ENCODE data around the gene SHMT1.
"Not testable (repeated sequence)": the region's sequence is repeated elsewhere in the genome, so short reads cannot be mapped to it uniquely, and the experiment has no call there.

The SHMT1 gene

GRCh38 chr17:18378205-18378505 lies 14.8 kb upstream of the SHMT1 start:
- no peak for DNase-seq (ENCODE audit: low spot score)

GRCh38 chr17:18377437-18378204 lies 14.3 kb upstream of the SHMT1 start, which contains the start of gene EVPLL:
TSS of gene EVPLL (plus strand) at chr17:18377778. CDS start at chr17:18380938, 3,160 bp downstream.
- DNase-seq (ENCODE audit: low spot score) = no peak

- no peak for DNase-seq (ENCODE audit: low spot score)
Measured at GRCh38 chr17:18374216-18374615, 10.9 kb upstream of the SHMT1 start.

GRCh38 chr17:18373181-18373580 lies 9.8 kb upstream of the SHMT1 start:
- not testable (repeated sequence) for DNase-seq (ENCODE audit: low spot score)

GRCh38 chr17:18371455-18371854 lies 8.1 kb upstream of the SHMT1 start:
- DNase-seq (ENCODE audit: low spot score) = no peak

GRCh38 chr17:18370761-18371160 lies 7.4 kb upstream of the SHMT1 start:
- DNase-seq (ENCODE audit: low spot score) = no peak

- no peak for DNase-seq (ENCODE audit: low spot score)
Measured at GRCh38 chr17:18368946-18369345, 5.6 kb upstream of the SHMT1 start.

- DNase-seq (ENCODE audit: low spot score) = no peak
Measured at GRCh38 chr17:18364166-18364565, 816 bp upstream of the SHMT1 start.

- DNase-seq (ENCODE audit: low spot score) = peak; percentile 73
Measured at GRCh38 chr17:18362698-18363100, 651 bp downstream of the SHMT1 start.

- no peak for DNase-seq (ENCODE audit: low spot score)
Measured at GRCh38 chr17:18361837-18362697, 1.3 kb downstream of the SHMT1 start.

- DNase-seq (ENCODE audit: low spot score) = no peak
Measured at GRCh38 chr17:18360518-18360917, 2.8 kb downstream of the SHMT1 start.

GRCh38 chr17:18356624-18357023 lies 6.7 kb downstream of the SHMT1 start:
- DNase-seq (ENCODE audit: low spot score) = no peak

- DNase-seq (ENCODE audit: low spot score) = no peak
Measured at GRCh38 chr17:18353541-18353940, 9.8 kb downstream of the SHMT1 start.

GRCh38 chr17:18344021-18344420 lies 19.3 kb downstream of the SHMT1 start:
- DNase-seq (ENCODE audit: low spot score) = no peak

- no peak for DNase-seq (ENCODE audit: low spot score)
Measured at GRCh38 chr17:18339933-18340332, 23.4 kb downstream of the SHMT1 start.

GRCh38 chr17:18338158-18338557 lies 25.2 kb downstream of the SHMT1 start:
- not testable (repeated sequence) for DNase-seq (ENCODE audit: low spot score)

- DNase-seq (ENCODE audit: low spot score) = no peak
Measured at GRCh38 chr17:18332909-18333489, 30.4 kb downstream of the SHMT1 start.

- DNase-seq (ENCODE audit: low spot score) = no peak
Measured at GRCh38 chr17:18331879-18332278, 31.5 kb downstream of the SHMT1 start.

GRCh38 chr17:18328643-18329204 lies 34.6 kb downstream of the SHMT1 start:
- no peak for DNase-seq (ENCODE audit: low spot score)

GRCh38 chr17:18327556-18327955 lies 35.8 kb downstream of the SHMT1 start:
- DNase-seq (ENCODE audit: low spot score) = no peak

GRCh38 chr17:18327093-18327492 lies 36.3 kb downstream of the SHMT1 start:
- DNase-seq (ENCODE audit: low spot score) = no peak

GRCh38 chr17:18326572-18326971 lies 36.8 kb downstream of the SHMT1 start:
- DNase-seq (ENCODE audit: low spot score) = no peak

- DNase-seq (ENCODE audit: low spot score) = no peak
Measured at GRCh38 chr17:18326039-18326438, 37.3 kb downstream of the SHMT1 start.
